OCI-LY1 (cell line): ENCODE data around the gene WDR6.
A peak's percentile ranks its signal among the peaks of the same experiment; 100 is the strongest.

ENCODE experiments used
- H2AFZ ChIP-seq: fragments of 200-600 bp; sonication (generic), shearing (Covaris generic); 2 replicates; pipeline ENCODE4 v1.6.0; 2014; ENCODE audit warnings: antibody characterized with exemption, mild to moderate bottlenecking, low read length
- H3F3A ChIP-seq: fragments of 200-600 bp; sonication (generic), shearing (Covaris generic); 2 replicates; pipeline ENCODE4 v1.6.0; 2014; ENCODE audit warnings: mild to moderate bottlenecking, antibody characterized with exemption, low read length, moderate library complexity; ENCODE audit not compliant: insufficient read depth
- H3K27ac ChIP-seq: fragments of 200-600 bp; sonication (generic); 2 replicates; pipeline ENCODE4 v1.5.1; 2014; ENCODE audit warnings: low read length, mixed run types, mild to moderate bottlenecking, low read depth; ENCODE audit not compliant: poor library complexity, severe bottlenecking
- H3K27me3 ChIP-seq: fragments of 200-600 bp; sonication (generic); 2 replicates; pipeline ENCODE4 v1.6.0; 2014; ENCODE audit warnings: antibody characterized with exemption, mild to moderate bottlenecking, low read length, moderate library complexity; ENCODE audit not compliant: insufficient read depth
- H3K36me3 ChIP-seq: fragments of 200-600 bp; sonication (generic); 2 replicates; pipeline ENCODE4 v1.6.1; 2014; ENCODE audit warnings: mild to moderate bottlenecking, antibody characterized with exemption, low read length, moderate library complexity, mixed read lengths; ENCODE audit not compliant: insufficient read depth
- H3K4me1 ChIP-seq: fragments of 200-600 bp; sonication (generic); 2 replicates; pipeline ENCODE4 v1.5.1; 2014; ENCODE audit warnings: mild to moderate bottlenecking, low read length, moderate library complexity; ENCODE audit not compliant: insufficient read depth, severe bottlenecking
- H3K4me2 ChIP-seq: fragments of 200-600 bp; sonication (generic), shearing (Covaris generic); 2 replicates; pipeline ENCODE4 v1.6.1; 2014; ENCODE audit warnings: low read length
- H3K4me3 ChIP-seq: fragments of 200-600 bp; sonication (generic); 2 replicates; pipeline ENCODE4 v1.5.1; 2014; ENCODE audit warnings: low read length, low read depth, mild to moderate bottlenecking, mixed read lengths; ENCODE audit not compliant: poor library complexity, severe bottlenecking
- H3K79me2 ChIP-seq: fragments of 200-600 bp; shearing (Covaris generic); 2 replicates; pipeline ENCODE4 v1.6.1; 2016; ENCODE audit warnings: mixed run types, low read length, mixed read lengths; ENCODE audit not compliant: insufficient read depth
- H3K9ac ChIP-seq: fragments of 200-600 bp; sonication (generic), shearing (Covaris generic); 2 replicates; pipeline ENCODE4 v1.6.1; 2014; ENCODE audit warnings: mild to moderate bottlenecking, low read length, mixed read lengths
- H3K9me2 ChIP-seq: fragments of 200-600 bp; sonication (generic), shearing (Covaris generic); 2 replicates; pipeline ENCODE4 v1.6.1; 2014; ENCODE audit warnings: low read depth, mild to moderate bottlenecking, low read length, mixed read lengths
- H3K9me3 ChIP-seq: fragments of 200-600 bp; shearing (Covaris generic); 2 replicates; pipeline ENCODE4 v1.6.1; 2014; ENCODE audit warnings: low read length, mixed read lengths
- H4K20me1 ChIP-seq: fragments of 200-600 bp; sonication (generic), shearing (Covaris generic); 2 replicates; pipeline ENCODE4 v1.6.0; 2016; ENCODE audit warnings: mild to moderate bottlenecking, low read length; ENCODE audit not compliant: insufficient read depth
- CTCF ChIP-seq: fragments of 200-600 bp; sonication (generic), shearing (Covaris generic); IDR thresholded peaks from 2 replicates; pipeline ENCODE4 v1.5.1; 2017; ENCODE audit warnings: mild to moderate bottlenecking, antibody characterized with exemption, low read length, moderate library complexity, mixed read lengths
- EZH2 ChIP-seq: fragments of 200-600 bp; sonication (generic), shearing (Covaris generic); IDR thresholded peaks from 2 replicates; pipeline ENCODE4 v1.8.0; 2017; ENCODE audit warnings: borderline replicate concordance, mixed run types, mild to moderate bottlenecking, antibody characterized with exemption, low read length, moderate library complexity, mixed read lengths

The WDR6 gene

DNA sequence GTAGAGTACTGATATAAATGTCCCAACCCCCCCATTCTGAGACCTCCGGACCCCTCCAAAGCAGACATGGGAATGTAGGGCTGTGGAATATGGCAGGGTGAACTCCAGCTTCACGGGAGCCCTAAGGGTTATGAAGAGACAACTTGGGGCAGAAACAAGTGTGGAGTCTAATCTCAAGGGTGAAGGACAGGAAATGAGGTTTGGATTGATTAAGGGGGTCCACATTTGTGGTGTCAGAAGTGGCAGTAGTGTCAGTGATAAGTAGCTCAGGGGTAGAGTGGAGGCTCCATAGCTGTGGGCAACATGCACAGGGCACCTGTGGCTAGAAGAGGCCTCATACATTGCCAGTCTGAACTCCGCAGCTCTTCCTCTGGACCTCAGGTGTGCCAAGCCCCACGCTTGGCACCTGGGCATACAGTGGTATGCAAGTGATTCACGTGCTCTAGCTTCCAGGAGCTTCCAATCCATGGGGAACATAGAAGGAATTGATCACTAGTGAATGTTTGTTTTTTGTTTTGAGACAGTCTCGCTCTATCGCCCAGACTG is 21.3 kb upstream of the WDR6 start:
- Histone ChIP-seq H2AFZ (no peak overlapping the region), H3F3A (no peaks in the 10 kb centered on the region), H3K4me2 (no peak overlapping the region), H3K4me1 (peaks cover 11% of the 10 kb centered on the region), H4K20me1 (no peaks in the 10 kb centered on the region), H3K9me2 (no peaks in the 10 kb centered on the region), H3K27ac (no peak overlapping the region), H3K36me3 (peaks cover 52% of the 10 kb centered on the region), H3K79me2 (no peaks in the 10 kb centered on the region), H3K9me3 (no peaks in the 10 kb centered on the region), H3K27me3 (no peaks in the 10 kb centered on the region), H3K4me3 (no peak overlapping the region), H3K9ac (no peak overlapping the region)
- no peak for TF ChIP-seq CTCF
- no peak for TF ChIP-seq EZH2

- H3K27ac ChIP-seq = peak overlapping the region; percentile 45
- no peaks in the 10 kb centered on the region for H3K9me3 ChIP-seq
- no peak overlapping the region for H2AFZ ChIP-seq
- peaks cover 24% of the 10 kb centered on the region for H3K4me1 ChIP-seq
- no peaks in the 10 kb centered on the region for H3K9me2 ChIP-seq
- H3K27me3 ChIP-seq = no peaks in the 10 kb centered on the region
- peaks cover 23% of the 10 kb centered on the region for H3K36me3 ChIP-seq
- TF ChIP-seq CTCF = no peak
- TF ChIP-seq EZH2 = no peak
- peak overlapping the region; percentile 76 for H3K4me3 ChIP-seq
- no peaks in the 10 kb centered on the region for H3F3A ChIP-seq
- peak overlapping the region; percentile 94 for H3K4me2 ChIP-seq
- H3K9ac ChIP-seq = peak overlapping the region; percentile 82
- H3K79me2 ChIP-seq = 0 out of 2 replicates have a peak, but pooled peaks cover 3% of the 10 kb centered on the region
- no peaks in the 10 kb centered on the region for H4K20me1 ChIP-seq
Measured at GRCh38 chr3:48989126-48989795, 17.9 kb upstream of the WDR6 start.

DNA sequence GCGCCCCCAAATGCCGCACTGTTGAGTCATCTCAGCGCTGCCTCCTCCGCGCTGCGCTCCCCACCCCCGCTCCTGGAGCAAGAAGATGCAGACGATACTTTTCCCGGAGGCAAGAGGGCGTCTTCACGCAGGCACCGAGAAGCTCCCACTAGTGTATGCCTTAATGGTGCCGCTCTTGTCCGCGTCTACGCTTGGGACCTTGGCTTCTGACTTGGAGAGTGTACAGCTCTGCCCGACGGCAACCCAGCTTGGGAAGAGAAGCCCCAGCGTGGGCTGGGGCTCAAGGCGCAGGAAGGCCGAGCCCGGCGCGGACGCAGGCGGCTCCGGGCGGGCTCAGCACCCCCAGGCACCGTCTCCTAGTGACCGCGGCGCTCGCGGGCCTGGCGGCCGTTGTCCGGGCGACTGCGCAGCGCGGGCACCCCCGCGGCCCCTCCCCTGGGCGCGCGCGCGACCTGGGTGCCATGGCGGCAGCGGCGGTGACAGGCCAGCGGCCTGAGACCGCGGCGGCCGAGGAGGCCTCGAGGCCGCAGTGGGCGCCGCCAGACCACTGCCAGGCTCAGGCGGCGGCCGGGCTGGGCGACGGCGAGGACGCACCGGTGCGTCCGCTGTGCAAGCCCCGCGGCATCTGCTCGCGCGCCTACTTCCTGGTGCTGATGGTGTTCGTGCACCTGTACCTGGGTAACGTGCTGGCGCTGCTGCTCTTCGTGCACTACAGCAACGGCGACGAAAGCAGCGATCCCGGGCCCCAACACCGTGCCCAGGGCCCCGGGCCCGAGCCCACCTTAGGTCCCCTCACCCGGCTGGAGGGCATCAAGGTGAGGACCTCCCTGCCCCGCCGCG is 17.2 kb upstream of the WDR6 start, which contains the start of gene P4HTM:
Gene P4HTM, plus strand, starts transcription at position 446 of the 840 bp plus-strand sequence. Its CDS starts 16 bp downstream, at position 462.
- H3K79me2 ChIP-seq = 0 out of 2 replicates have a peak, but pooled peaks cover 3% of the 10 kb centered on the region
- peaks cover 19% of the 10 kb centered on the region; the same call in 1 of the 2 replicates for H3K36me3 ChIP-seq
- peaks cover 24% of the 10 kb centered on the region for H3K4me1 ChIP-seq
- H4K20me1 ChIP-seq = no peaks in the 10 kb centered on the region
- no peaks in the 10 kb centered on the region for H3K9me2 ChIP-seq
- H3K9me3 ChIP-seq = no peaks in the 10 kb centered on the region
- H3K27ac ChIP-seq = peak within 1 kb of the TSS; percentile 73
- no peaks in the 10 kb centered on the region for H3K27me3 ChIP-seq
- peak within 1 kb of the TSS; percentile 82 for H3K9ac ChIP-seq
- no peaks in the 10 kb centered on the region for H3F3A ChIP-seq
- peak within 1 kb of the TSS; percentile 94 for H3K4me2 ChIP-seq
- no peak within 1 kb of the TSS for H2AFZ ChIP-seq
- TF ChIP-seq CTCF = peak; percentile 36
- TF ChIP-seq EZH2 = no peak
- peak within 1 kb of the TSS; percentile 76 for H3K4me3 ChIP-seq
